ENCODE results near the gene GRIP2.

DNA sequence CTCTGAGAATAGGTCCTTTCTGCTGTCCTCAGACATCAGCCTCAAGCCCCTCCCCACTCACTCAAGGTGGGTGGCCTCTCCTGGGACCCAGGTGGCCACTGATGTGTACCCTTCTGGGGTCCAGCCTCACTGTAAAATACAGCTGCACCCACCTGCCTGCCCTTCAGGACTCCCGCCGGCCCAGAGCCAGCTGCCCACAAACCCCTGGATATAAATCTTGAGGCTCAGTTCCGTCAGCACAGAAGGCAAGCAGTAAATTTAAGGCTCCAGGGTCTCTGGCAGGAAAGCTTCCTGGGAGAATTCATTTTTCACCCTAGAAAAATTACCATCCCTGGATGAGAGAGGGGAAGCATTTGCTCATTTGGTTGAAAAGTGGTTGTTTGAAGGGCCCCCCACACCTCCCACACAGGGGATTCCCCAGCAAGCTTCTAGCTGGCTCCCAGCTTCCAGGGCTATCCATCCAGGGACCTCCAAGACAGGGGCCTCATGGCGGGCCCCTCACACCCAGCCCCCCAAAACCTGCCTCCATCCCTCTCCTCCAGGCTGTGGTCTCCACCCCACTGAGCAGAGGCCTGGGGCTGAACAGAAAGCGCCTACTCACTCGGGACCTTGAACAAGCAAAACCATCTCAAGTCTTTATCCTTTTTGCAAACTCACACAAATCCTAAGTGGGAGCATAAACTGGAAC is 48.4 kb upstream of the GRIP2 start:
- TF ChIP-seq, protein P1, sequence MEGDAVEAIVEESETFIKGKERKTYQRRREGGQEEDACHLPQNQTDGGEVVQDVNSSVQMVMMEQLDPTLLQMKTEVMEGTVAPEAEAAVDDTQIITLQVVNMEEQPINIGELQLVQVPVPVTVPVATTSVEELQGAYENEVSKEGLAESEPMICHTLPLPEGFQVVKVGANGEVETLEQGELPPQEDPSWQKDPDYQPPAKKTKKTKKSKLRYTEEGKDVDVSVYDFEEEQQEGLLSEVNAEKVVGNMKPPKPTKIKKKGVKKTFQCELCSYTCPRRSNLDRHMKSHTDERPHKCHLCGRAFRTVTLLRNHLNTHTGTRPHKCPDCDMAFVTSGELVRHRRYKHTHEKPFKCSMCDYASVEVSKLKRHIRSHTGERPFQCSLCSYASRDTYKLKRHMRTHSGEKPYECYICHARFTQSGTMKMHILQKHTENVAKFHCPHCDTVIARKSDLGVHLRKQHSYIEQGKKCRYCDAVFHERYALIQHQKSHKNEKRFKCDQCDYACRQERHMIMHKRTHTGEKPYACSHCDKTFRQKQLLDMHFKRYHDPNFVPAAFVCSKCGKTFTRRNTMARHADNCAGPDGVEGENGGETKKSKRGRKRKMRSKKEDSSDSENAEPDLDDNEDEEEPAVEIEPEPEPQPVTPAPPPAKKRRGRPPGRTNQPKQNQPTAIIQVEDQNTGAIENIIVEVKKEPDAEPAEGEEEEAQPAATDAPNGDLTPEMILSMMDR (IDR thresholded peaks at IDR 0.05; ENCODE audit: poor library complexity), result no peak
- TF ChIP-seq EZH2phosphoT487 (IDR thresholded peaks at IDR 0.05; ENCODE audit: low read depth, severe bottlenecking, unreplicated experiment) (no peak), EZH2 (IDR thresholded peaks at IDR 0.05; ENCODE audit: borderline replicate concordance) (no peak)

Data from hepatocyte (in vitro differentiated cells).